Measurements from ENCODE around the gene DNAAF3.
"Not testable (repeated sequence)": the region's sequence is repeated elsewhere in the genome, so short reads cannot be mapped to it uniquely, and the experiment has no call there.

DNAAF3 gene

DNA sequence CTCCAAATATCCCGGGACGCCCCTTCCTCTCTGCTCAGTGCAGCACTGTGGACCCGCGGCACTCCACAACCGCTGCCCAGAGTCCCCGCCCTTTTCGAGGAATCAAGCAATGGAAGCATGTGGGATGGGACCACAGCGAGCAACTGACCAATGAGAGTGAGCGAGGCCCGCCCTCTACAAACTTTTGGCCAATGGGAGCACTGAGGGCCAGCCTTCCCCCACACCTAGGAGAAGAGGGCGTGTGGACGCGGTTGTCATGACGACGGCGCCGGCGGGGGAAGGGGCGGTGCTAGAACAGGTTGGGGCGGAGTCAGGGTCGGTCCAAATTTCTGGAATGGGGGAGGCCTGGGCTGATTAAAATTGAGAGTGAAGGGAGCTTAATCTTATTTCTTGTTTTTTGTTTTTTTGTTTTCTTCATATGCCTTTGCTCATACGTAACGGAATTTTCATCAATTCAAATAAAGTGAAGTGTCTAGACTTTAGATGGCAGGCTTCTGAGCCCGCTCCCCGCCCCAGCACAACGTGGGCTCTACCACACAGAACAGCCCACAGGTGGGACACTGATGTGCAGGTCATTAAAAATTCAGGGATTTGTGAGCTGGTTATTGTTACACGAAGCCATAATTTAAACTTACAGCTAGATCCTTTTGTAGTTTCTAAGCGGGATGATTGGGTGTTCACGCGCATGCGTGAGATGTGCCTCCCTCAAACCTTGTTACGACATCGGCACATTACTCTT lies at the start of gene DNAAF3:
Gene DNAAF3 (minus strand): TSS at position 84 of the 739 bp plus-strand sequence. CDS start 200 bp downstream, outside the sequence.
- DNase-seq (ENCODE audit: low read depth in 2 of 2) = peak; percentile 48 to 66

DNA sequence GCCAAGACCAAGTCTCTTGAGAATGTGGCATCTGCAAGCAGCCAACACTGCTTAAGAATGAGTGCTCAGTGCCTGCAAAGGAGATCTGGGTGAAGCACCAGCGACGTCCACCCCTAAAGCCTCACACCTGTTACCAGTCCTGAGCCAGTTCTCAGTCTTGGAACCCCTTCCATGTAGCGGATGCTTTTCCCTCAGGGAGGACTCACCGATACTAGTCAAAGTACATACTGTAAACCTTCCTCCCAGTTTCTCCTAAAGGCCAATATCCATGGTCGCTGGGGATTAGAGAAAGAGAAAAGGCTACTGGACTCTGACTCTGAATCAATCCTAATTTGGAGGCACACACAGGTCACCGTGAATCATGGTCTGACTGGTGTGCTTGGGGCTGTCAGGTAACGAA lies 47.1 kb upstream of the DNAAF3 start:
- DNase-seq (ENCODE audit: low read depth in 2 of 2) = no peak

DNA sequence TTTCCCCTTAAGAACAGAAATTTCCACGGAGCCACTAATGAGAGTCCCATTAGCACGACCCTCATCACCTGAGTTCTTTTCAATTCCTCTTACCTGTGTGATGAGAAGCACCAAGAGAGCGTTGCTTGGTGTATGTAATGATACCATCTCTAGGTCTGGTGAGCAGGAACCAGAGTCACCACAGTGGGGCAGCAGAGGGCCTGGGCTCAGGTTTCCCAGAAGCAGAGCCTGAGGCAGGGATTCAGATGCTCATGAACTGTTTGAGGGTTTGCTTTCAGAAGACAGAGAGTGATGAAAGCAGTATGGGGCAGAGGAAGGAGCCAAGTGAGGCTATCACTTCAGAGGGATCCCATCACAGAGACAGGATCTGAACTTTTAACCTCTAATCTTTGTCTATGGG lies 46.0 kb upstream of the DNAAF3 start:
- peak in 1 of 2 donors; percentile 34 for DNase-seq (ENCODE audit: low read depth in 2 of 2)

DNA sequence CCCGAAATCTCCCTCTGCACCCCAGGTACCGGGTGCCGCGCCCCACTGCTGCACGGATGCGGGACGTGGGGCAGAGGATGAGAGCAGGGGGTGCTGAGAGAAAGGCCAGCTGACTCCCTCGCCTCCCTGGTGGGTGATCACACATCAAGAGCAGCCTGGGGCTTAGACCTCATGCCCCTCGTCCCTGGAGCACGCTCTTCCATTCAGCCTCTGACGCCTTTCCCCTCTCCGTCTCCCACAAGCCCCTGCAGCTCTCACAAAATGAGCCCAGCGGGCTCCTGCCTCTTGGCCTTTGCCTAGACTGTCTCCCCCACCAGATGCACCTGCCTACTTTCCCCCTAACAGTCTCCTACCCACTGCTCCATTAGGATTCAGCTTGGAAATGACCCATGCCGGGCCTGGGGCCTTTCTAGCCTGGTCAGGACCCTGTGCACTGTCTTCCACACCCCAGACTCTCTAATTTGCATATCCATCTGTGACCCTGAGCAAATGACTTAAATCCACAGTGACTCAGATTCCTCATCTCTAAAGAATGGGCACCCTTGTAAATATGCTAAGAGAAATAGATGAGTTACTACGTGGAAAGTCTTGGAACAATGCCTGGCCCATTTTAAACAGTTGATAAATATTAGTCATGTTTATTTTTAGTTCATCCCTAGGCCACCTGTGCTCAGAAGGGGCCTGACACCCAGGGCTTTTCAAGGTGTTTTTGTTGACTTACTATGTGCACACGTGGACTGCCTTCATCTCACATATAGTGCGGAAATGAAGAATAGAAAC lies 43.5 kb upstream of the DNAAF3 start:
- DNase-seq (ENCODE audit: low read depth in 2 of 2) = no peak

DNA sequence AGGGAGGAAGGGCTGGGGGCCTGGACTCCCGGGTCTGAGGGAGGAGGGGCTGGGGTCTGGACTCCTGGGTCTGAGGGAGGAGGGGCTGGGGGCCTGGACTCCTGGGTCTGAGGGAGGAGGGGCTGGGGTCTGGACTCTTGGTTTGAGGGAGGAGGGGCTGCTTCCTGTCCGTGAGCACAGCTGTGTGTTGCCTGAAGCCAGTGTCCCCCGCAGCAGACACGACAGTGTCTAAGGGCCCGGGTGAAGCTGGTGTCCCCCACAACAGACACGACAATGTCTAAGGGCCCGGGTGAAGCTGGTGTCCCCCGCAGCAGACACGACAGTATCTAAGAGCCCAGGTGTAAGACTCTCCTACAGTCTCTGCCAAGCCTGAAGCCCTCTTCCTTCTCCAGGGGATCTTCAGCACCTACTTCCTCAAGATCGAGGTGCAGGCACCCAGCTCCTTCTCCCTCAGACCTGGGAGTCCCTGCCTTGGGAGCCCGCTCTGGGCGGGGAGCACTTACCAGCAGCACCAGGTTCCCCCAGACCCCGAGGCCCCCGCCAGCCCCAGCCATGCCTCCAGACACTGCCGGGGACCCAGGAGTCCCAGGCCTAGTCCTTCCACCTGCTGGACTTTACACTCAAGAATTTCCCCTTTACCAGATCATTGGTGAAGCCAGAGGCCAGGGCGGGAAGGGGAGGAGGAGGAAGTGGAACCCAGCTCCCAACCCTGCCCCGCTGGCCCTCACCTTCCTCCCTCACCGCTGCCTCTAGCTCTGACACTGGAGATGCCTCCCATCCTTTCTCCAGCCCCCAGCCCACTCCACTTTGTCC lies 42.7 kb upstream of the DNAAF3 start, which contains the start of gene PTPRH:
Gene PTPRH (minus strand): TSS at position 622 of the 813 bp plus-strand sequence. CDS start 68 bp downstream, at position 554.
- no peak for DNase-seq (ENCODE audit: low read depth in 2 of 2)

DNA sequence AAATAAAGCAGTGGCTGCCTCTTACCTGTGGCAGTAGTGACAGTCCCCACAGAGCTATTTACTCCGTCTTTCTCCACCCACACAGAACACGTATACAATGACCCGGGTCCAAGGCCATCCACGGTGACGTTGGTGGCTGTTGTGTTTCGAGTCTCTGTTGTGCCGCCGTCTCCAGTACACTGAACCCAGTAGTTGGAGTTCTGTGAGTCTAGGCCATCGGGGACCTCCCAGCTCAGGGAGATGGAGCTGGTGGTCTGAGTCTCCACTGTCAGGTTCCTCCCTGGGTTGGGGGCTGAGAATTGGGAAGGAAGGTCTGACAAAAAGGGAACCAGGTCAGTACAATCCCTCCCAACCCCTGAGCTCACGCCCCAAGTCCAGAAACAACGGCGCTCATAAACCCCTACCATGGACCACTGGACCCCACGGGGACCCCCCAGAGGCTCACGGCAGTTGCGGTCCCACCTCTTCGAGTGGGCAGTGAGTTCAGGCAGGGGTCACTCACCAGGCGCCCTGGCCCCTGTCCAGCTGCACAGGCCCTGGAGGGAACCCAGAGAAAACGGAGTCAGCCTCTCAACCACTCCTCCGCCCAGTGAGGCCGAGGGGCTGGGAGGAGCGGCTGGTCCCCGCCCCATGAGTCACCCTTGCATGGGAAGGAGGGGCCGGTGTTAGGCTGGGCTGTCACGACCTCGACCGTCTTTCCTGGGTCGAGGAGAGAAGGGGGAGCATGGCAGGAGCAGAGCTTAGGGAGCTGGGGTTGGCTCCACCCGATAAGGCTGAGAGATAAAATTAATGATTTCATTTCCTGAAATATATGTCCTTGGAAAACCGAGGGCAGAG lies 40.5 kb upstream of the DNAAF3 start:
- peak; percentile 11 to 33 for DNase-seq (ENCODE audit: low read depth in 2 of 2)

DNA sequence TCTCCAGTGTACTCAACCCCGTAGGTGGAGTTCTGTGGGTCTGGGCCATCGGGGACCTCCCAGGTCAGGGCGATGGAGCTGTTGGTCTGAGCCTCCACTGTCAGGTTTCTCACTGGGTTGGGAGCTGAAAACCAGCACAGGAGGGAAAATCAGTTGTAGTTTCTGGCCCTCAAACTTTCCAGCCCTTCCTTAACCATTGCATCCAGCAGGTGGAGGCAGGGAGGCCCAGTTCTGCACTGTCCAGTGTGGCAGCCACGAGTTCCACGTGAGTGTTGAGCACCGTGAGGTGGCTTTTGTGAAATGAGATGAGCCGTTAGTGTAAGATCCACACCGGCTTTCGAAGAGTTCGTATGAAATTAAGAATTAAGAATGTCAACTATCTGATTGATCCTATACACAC lies 35.8 kb upstream of the DNAAF3 start:
- not testable (repeated sequence) for DNase-seq (ENCODE audit: low read depth in 2 of 2)

DNA sequence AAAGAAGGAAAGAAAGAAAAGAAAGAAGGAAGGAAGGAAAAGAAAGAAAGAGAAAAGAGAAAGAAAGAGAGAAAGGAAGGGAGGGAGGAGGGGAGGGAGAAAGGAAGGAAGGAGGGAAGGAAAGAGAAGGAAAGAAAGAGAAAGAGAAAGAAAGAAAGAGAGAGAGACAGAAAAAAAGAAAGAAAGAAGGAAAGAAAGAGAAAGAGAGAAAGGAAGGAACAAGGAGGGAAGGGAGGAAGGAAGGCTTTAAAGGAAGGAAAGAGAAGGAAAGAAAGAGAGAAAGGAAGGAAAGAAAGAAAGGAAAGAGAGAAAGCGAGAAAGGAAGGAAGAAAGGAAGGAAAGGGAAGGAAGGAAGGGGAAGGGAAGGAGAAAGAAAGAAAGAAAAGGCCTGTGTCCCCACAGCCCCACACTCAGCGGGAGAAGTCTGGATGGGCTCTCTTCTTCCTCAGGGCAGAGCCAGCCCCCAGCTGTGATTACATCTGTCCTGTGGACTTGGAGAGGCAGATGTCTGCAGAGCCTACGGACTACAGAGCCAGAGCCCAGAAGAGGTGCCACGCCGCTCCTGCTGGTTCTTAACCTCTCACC lies 33.3 kb upstream of the DNAAF3 start:
- DNase-seq (ENCODE audit: low read depth in 2 of 2) = no peak

DNA sequence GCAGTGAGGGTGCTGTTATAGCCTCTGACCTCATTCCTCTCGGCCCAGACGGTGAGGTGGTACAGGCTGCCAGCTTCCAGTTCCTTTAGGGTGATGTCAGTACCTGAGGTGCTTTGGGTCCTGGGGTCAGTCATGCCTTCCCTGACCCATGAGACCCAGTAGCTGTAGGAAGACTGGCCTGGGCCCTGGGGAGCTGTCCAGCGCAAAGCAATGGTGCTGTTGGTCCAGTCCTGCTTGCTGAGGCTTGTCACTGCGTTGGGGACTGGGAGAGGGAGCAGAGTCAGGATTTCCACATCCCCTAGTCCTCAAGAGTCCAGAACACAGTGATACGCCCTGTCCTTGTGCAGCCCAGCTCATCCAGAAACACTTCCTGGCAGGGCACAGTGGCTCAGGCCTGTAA lies 32.2 kb upstream of the DNAAF3 start:
- DNase-seq (ENCODE audit: low read depth in 2 of 2) = no peak

DNA sequence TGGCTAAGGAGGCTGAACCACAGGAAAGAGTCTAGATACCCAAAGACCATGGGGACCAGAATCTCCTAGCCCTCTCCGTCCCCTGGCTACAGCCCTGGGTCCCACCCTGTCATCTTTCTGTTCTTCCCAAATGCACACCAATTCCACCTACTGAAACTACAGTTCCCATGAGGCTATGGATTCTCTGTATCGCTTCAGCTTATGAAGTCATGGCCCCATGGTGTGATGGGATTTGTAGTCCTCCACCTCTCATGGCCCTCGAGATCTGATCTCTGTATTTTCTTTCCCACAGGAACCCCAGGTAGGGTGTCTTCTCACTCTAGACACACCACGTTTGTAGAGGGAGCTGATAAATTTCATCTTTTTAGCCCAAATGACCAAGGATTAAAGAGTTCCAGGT lies 31.1 kb upstream of the DNAAF3 start:
- no peak for DNase-seq (ENCODE audit: low read depth in 2 of 2)

DNA sequence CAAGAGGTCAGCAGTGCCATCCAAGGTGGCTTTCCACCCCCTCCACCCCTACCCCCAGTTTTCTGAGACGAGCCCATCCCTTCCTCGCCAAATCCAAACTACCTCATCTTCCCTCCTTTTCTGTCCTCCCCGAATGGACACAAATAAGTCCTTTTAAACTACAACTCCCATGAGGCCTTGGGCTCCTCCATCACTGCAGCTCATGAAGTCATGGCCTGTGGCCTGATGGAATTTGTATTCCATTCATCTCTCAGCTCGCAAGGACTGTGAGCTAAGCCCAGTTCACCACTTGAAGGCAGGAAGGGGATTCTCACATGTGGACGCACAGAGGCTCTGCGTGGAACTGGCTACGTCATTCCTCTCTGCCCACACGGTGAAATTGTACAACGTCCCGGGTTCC lies 30.4 kb upstream of the DNAAF3 start:
- DNase-seq (ENCODE audit: low read depth in 2 of 2) = no peak

DNA sequence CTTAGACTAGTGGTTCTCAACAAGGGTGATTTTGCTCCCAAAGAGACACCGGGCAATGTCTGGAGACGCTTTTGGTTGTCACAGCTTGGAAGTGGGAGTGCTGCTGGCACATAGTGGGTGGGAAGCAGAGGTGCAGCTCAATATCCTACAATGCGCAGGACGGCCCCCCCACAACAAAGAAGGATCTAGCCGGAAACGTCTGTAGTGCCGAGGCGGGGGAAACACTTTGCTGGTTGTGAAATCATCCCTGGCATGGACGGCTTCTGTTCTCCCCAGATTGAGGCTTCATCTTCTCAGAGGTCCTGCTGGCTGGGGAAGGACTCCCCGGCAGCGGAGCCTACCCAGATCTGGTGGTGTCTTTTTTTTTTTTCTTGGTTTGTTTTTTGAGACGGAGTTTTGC lies 27.1 kb upstream of the DNAAF3 start:
- no peak for DNase-seq (ENCODE audit: low read depth in 2 of 2)

DNA sequence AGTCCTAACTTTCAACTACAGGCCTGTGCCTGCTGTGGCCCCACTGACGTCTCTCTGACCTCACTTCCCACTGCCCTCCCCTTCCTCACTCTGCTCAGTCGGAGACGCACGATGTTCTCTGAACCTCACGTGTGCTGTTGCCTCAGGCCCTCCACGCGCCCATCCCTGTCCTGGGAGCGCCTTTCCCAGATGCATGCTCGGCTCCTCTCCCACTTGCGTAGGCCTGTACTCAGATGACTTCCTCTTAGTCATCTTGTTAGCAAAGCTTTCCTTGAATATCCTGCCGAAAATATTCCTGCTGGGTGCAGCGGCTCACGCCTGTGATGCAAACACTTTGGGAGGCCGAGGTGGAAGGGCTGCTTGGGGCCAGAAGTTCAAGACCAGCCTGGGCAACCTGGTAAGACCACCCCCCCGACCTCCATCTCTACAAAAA lies 23.0 kb upstream of the DNAAF3 start:
- no peak for DNase-seq (ENCODE audit: low read depth in 2 of 2)

DNA sequence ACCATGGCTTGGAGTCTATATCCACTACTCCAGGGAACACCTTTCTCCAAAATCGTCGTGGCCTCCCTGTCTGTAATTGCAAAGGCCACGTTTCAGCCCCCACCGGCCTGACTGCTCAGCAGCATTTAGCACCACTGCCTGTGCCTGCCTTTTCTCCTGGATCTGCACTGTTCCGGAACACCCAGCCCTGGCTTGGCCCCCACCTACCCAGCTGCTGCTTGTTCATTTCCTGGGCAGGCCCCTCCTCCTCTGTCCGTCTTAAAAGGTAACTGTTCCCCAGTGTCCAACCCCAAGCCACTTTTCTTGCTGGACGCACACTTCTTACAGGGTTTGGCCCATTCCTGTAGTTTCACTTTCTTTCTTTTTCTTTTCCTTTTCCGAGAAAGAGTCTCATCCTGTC lies 22.2 kb upstream of the DNAAF3 start:
- no peak for DNase-seq (ENCODE audit: low read depth in 2 of 2)

DNA sequence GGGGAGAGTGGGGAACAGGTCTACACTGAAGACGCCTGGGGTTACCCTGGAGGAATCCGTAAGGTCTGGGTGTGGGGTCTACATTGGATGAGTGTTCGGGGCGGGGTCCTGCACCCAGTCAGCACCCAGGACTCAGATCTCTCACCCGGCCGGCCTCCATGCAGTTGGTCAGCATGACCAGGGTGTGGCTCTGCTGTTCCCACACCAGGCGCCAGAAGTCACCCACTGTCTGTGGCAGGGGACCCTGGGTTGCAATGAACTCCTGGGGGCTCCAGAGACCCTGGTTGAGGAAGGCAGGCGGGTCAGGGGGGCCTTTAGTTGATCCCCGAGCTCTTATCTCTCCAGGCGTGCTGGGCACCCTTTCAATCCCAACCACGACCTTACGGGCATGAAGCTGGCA lies 19.7 kb upstream of the DNAAF3 start:
- no peak for DNase-seq (ENCODE audit: low read depth in 2 of 2)

DNA sequence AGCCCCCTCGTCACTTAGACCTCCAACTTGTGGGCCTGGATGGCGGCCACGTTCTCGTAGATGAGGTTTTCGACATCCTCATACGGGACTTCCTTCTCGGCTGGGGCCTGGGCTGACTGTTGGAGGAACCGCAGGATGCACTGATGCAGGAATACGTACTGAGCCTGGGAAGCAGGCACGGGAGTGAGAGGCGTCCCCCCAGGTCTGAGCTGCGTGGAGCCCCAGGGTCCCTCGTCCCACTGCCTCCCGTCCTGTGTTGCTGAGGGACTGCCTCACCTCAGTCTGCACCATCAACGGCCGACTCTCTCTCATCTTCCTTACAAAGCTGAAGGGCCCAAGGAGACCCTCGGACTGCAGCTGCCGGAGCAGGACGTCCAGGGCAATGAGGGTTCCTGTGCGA lies 15.3 kb upstream of the DNAAF3 start:
- DNase-seq (ENCODE audit: low read depth in 2 of 2) = no peak

DNA sequence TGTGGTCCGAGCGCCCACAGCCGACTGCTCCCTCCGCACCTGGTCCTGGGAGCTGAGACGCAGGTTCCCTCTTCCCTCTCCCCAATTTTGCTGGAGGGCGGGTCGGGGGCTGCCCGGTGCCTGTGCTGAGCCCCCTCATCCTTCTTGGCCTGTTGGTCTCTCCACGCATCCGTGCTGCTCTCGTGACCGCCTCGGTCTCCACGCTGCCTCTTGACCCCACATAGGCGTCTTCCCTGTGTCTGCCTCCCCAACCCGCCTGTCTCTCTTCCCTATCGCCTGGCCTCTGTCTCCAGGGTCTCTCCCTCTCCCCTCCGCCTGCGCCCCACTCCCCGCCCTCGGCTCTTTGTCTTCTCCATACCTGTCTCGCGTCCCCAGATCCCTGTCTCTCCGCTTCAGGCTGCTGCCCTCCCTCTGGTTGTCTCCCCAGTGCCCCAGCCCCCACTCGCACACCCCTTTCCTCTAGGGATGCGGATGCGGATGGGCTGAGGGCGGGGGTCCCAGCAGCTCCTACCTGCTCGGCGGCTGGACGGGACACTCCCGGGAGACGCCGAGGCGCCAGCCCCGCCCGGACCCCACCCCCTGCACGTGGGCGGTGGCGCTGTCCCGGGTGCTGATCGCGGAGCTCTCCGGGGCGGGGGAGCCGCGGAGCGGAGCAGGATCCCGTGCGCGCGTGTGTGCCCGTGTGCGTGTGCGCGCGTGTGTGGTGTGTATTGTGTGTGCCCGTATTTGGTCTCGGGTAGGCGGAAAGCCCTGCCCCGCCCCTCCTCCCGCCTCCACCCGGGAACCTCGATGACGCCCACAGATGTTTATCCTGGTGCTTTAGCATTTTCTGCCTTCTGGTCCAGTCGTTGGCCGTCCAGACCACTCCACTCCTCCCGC lies 13.4 kb upstream of the DNAAF3 start, which contains the start of gene SYT5:
Gene SYT5 (minus strand): TSS at position 684 of the 879 bp plus-strand sequence. CDS start 1,248 bp downstream, outside the sequence.
- peak; percentile 46 to 66 for DNase-seq (ENCODE audit: low read depth in 2 of 2)

DNA sequence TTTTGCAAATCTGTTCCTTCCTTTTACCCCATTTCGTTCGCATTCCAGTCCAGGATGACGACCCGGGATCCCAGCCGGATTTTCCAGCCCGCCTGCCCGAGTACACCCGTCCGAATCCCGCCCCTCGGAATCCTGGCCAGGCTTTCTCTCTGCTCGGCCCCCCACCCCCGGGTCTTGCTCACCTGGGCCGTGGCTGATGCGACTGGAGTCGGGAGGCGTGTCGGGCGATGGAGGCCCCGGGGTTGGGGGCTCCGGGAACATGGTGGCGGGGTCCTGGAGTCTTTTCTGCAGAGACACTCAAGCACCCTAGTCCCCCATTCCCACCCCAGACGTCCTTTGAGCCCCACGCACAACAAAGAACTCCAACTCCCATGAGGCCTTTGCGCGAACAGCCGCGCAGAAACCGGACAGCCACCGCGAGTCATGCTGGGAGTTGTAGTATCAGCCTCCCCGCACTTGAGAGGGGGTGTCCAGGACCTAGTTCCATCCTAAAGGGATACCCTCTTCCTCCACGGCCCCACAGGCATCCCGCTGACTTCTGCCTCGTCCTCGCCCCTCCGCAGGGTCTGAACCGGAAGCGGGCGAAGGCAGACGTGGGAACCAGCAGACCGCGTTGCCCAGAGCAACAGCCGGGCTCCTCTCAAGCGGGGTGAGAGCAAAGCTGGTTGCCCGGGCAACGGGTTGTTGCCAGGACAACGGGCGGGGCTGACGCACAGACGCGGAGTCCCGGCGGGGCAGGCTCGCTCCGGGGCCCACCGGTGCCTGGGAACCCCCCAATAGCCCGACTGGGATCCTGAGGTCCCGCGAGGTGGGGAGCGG lies 12.6 kb upstream of the DNAAF3 start:
- peak; percentile 78 to 81 for DNase-seq (ENCODE audit: low read depth in 2 of 2)

DNA sequence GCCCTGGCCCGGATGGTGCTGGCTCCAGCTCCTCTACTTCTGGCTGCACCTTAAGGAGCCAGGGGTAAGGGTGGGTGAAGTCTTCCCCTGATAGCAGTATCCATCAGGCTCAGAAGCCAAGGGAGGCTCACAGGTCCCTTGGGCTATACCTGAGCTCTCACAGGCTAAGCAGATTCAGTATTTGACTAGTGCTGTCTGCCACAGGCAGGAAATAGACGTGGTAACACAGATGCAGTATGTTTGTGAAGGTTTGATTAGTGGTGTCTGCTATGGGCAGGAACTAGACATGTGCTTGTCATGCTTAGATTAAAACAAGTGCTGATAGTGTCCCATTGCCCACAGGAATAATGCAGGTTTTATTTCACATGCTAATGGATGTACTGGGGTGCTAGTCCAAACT lies 9.7 kb upstream of the DNAAF3 start:
- DNase-seq (ENCODE audit: low read depth in 2 of 2) = no peak
